PFSK-1 (cell line): ENCODE data around the gene MRPL47.

Experiments used
- FOXP2 ChIP-seq: optimal IDR thresholded peaks from 2 replicates; pipeline ENCODE3; 2011; ENCODE audit warnings: borderline replicate concordance, control low read depth, inconsistent platforms; ENCODE audit not compliant: insufficient read depth; ENCODE audit errors: extremely low read length, extremely low read depth
- POLR2AphosphoS5 ChIP-seq: IDR thresholded peaks from 2 replicates; pipeline ENCODE4 v1.6.1; 2012; ENCODE audit warnings: low read depth, mild to moderate bottlenecking, control low read depth, low read length, moderate library complexity
- REST ChIP-seq, 2 experiments: IDR thresholded peaks; 2 replicates each; pipeline versions ENCODE4 v1.6.1 to v1.8.0; 2011 to 2012; ENCODE audit warnings: low read depth in 2 of 2, low read length in 2 of 2, control low read depth in 1 of 2, inconsistent platforms in 1 of 2, mild to moderate bottlenecking in 1 of 2, moderate library complexity in 1 of 2; ENCODE audit not compliant: insufficient read depth in 1 of 2
- SIN3A ChIP-seq: IDR thresholded peaks from 2 replicates; pipeline ENCODE4 v1.6.1; 2012; ENCODE audit warnings: mild to moderate bottlenecking, low read length, moderate library complexity, borderline replicate concordance; ENCODE audit not compliant: insufficient read depth
- TAF1 ChIP-seq: IDR thresholded peaks from 2 replicates; pipeline ENCODE4 v1.6.1; 2012; ENCODE audit warnings: low read length, control low read depth, borderline replicate concordance; ENCODE audit not compliant: insufficient read depth

- no peak for TF ChIP-seq SIN3A
- no peak for TF ChIP-seq REST (IDR thresholded peaks at IDR 0.05; ENCODE audit: insufficient read depth in 1 of 2, low read depth in 2 of 2, low read length in 2 of 2)
- no peak for TF ChIP-seq TAF1
- TF ChIP-seq POLR2AphosphoS5 = no peak
- TF ChIP-seq FOXP2 = no peak
Observed at GRCh38 chr3:179603321-179603720, 1.1 kb downstream of the MRPL47 start.
